Transverse colon (tissue), 4 donors: ENCODE data around the gene HMCN2. TPM values are rescaled to one million over a fixed set of nuclear protein-coding genes. Genes with fewer than 3 reads are reported as not detected.

Experiments
- DNase-seq: peaks from one replicate; pipeline ENCODE4 v3.0.0-alpha.2; 2019
- H3K27ac ChIP-seq, 4 donors: fragments of 200-600 bp; sonication (generic); 2 replicates each; pipeline ENCODE4 v1.5.1; 2016 to 2018; ENCODE audit warnings: inconsistent platforms in 4 of 4
- H3K27me3 ChIP-seq: fragments of 200-600 bp; sonication (generic); 2 replicates; pipeline ENCODE4 v1.5.1; 2017; ENCODE audit warnings: inconsistent platforms
- H3K36me3 ChIP-seq, 4 donors: fragments of 200-600 bp; sonication (generic); 2 replicates each; pipeline ENCODE4 v1.5.1; 2017 to 2019; ENCODE audit warnings: inconsistent platforms in 4 of 4
- H3K4me1 ChIP-seq, 4 donors: fragments of 200-600 bp; sonication (generic); 2 replicates each; pipeline ENCODE4 v1.5.1; 2017 to 2020; ENCODE audit warnings: inconsistent platforms in 4 of 4
- H3K4me3 ChIP-seq, 4 donors: fragments of 200-600 bp; sonication (generic); 1 replicate in 1 of 4; 2 replicates in 3 of 4; pipeline versions ENCODE4 v1.5.1 to v1.6.1; 2017 to 2019; ENCODE audit warnings: inconsistent platforms in 4 of 4
- H3K9me3 ChIP-seq, 2 donors: fragments of 200-600 bp; sonication (generic); 2 replicates each; pipeline ENCODE4 v1.5.1; 2017 to 2019; ENCODE audit warnings: inconsistent platforms in 2 of 2
- CTCF ChIP-seq, 5 experiments: fragments of 200-600 bp in 3 of 5; fragments of 450-650 bp in 2 of 5; sonication (generic) in 3 of 5; IDR thresholded peaks; 1 replicate in 2 of 5; 2 replicates in 3 of 5; pipeline ENCODE4 v1.5.1; 2016 to 2017; ENCODE audit warnings: antibody characterized with exemption in 5 of 5, inconsistent platforms in 3 of 5, mild to moderate bottlenecking in 2 of 5, moderate library complexity in 1 of 5
- EP300 ChIP-seq: sonication (generic); formaldehyde crosslinking; IDR thresholded peaks from one replicate; pipeline ENCODE4 v1.6.1; 2017; ENCODE audit warnings: antibody characterized with exemption, low read depth
- POLR2A ChIP-seq: fragments of 450-650 bp; IDR thresholded peaks from one replicate; pipeline ENCODE4 v1.6.1; 2016; ENCODE audit warnings: antibody characterized with exemption, mild to moderate bottlenecking, moderate library complexity
- POLR2AphosphoS5 ChIP-seq, 3 donors: sonication (generic); formaldehyde crosslinking; IDR thresholded peaks; one replicate each; pipeline ENCODE4 v1.6.1; 2016; ENCODE audit warnings: antibody characterized with exemption in 3 of 3
- WGBS, 2 donors: methylation state at CpG; one replicate each; pipeline ENCODE4 v1.1.5; 2018; ENCODE audit warnings: low coverage in 1 of 2; 5-methylcytosine and 5-hydroxymethylcytosine counted together
- in situ Hi-C, 4 donors: fragments of 200-750 bp; cut with MboI; loops; one replicate each; pipeline versions ENCODE4 v1.15.0 to v1.15.1; 2017; ENCODE audit warnings: low sequenced_read_pairs in 3 of 4, low pct_ligation_motif_present in 1 of 4, low pct_unique_long_range_greater_than_20kb in 1 of 4
- intact Hi-C: fragments of 100-400 bp; cut with DNase I; formaldehyde crosslinking; loops from one replicate; pipeline ENCODE4 v1.15.1; 2023; ENCODE audit warnings: low total_unique reads
- total RNA-seq, 4 donors: library from RNA; depleted of rRNA; stranded (reverse); fragments of >200 nt; gene quantifications; one replicate each; pipeline ENCODE4 v1.1.0, GENCODE V29; 2016

HMCN2 gene
- total RNA-seq, 4 donors from 2014 or later, result 7.8 to 40.0 (median 15.2) TPM

- Histone ChIP-seq H3K9me3 (no peaks in the 10 kb centered on the region), H3K27me3 (no peaks in the 10 kb centered on the region), H3K4me1 (peaks cover 0 to 19% (median 7%) of the 10 kb centered on the region in 4 donors), H3K27ac (no peak overlapping the region), H3K4me3 (no peak overlapping the region), H3K36me3 (no peaks in the 10 kb centered on the region)
- DNase-seq, result no peak
- TF ChIP-seq EP300 (no peak), POLR2A (no peak), POLR2AphosphoS5 (IDR thresholded peaks at IDR 0.05) (no peak), CTCF (IDR thresholded peaks at IDR 0.05) (no peak)
- in situ Hi-C loops, result no loop called here
- intact Hi-C loops, result no loop called here
- 73 to 85% methylated on average over 3 to 23 of the region's 24 CpGs for WGBS, 2 donors
Measured at GRCh38 chr9:130424595-130425454, 159.3 kb downstream of the HMCN2 start.

- in situ Hi-C loops, result no loop called here
- Histone ChIP-seq H3K27me3 (no peaks in the 10 kb centered on the region), H3K4me1 (peaks cover 0 to 19% (median 7%) of the 10 kb centered on the region in 4 donors), H3K4me3 (no peak overlapping the region), H3K27ac (no peak overlapping the region), H3K36me3 (no peaks in the 10 kb centered on the region), H3K9me3 (no peaks in the 10 kb centered on the region)
- intact Hi-C loops, result no loop called here
- TF ChIP-seq POLR2A (no peak), EP300 (no peak), CTCF (IDR thresholded peaks at IDR 0.05) (no peak), POLR2AphosphoS5 (IDR thresholded peaks at IDR 0.05) (no peak)
- 83 to 87% methylated on average over 2 to 21 of the region's 21 CpGs for WGBS, 2 donors
- DNase-seq, result peak; percentile 48
Measured at GRCh38 chr9:130425741-130426466, 160.3 kb downstream of the HMCN2 start.

GRCh38 chr9:130426467-130426773 lies 160.9 kb downstream of the HMCN2 start:
- TF ChIP-seq POLR2A (no peak), POLR2AphosphoS5 (IDR thresholded peaks at IDR 0.05) (no peak), CTCF (IDR thresholded peaks at IDR 0.05) (no peak), EP300 (no peak)
- intact Hi-C loops (no loop called here), in situ Hi-C loops (no loop called here)
- Histone ChIP-seq H3K4me3 (no peak overlapping the region), H3K36me3 (no peaks in the 10 kb centered on the region), H3K27me3 (no peaks in the 10 kb centered on the region), H3K9me3 (no peaks in the 10 kb centered on the region), H3K4me1 (peaks cover 0 to 19% (median 7%) of the 10 kb centered on the region in 4 donors), H3K27ac (no peak overlapping the region)
- DNase-seq, result no peak
- 68 to 90% methylated on average over 2 to 8 of the region's 8 CpGs for WGBS, 2 donors

GRCh38 chr9:130426883-130427282 lies 161.3 kb downstream of the HMCN2 start:
- H3K4me1 ChIP-seq, result peaks cover 0 to 19% (median 7%) of the 10 kb centered on the region in 4 donors
- no peaks in the 10 kb centered on the region for H3K9me3 ChIP-seq
- H3K36me3 ChIP-seq, result no peaks in the 10 kb centered on the region
- peak in 1 of 5 experiments; percentile 9 for TF ChIP-seq CTCF (IDR thresholded peaks at IDR 0.05)
- TF ChIP-seq POLR2A, result no peak
- peak overlapping the region in 2 of 4 donors; percentile 21 to 37 for H3K27ac ChIP-seq
- in situ Hi-C loops (no loop called here), intact Hi-C loops (no loop called here)
- 64 to 67% methylated on average over 5 to 10 of the region's 10 CpGs for WGBS, 2 donors
- no peak overlapping the region for H3K4me3 ChIP-seq
- peak; percentile 53 for DNase-seq
- no peaks in the 10 kb centered on the region for H3K27me3 ChIP-seq
